Hepatic stellate cell (primary cell): ENCODE results near the gene CLEC14A.
A peak's percentile ranks its signal among the peaks of the same experiment; 100 is the strongest.

ENCODE experiments used
- DNase-seq: peaks from one replicate; pipeline ENCODE4 v3.0.0; 2011; ENCODE audit warnings: low spot score

Gene CLEC14A, protein sequence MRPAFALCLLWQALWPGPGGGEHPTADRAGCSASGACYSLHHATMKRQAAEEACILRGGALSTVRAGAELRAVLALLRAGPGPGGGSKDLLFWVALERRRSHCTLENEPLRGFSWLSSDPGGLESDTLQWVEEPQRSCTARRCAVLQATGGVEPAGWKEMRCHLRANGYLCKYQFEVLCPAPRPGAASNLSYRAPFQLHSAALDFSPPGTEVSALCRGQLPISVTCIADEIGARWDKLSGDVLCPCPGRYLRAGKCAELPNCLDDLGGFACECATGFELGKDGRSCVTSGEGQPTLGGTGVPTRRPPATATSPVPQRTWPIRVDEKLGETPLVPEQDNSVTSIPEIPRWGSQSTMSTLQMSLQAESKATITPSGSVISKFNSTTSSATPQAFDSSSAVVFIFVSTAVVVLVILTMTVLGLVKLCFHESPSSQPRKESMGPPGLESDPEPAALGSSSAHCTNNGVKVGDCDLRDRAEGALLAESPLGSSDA

DNA sequence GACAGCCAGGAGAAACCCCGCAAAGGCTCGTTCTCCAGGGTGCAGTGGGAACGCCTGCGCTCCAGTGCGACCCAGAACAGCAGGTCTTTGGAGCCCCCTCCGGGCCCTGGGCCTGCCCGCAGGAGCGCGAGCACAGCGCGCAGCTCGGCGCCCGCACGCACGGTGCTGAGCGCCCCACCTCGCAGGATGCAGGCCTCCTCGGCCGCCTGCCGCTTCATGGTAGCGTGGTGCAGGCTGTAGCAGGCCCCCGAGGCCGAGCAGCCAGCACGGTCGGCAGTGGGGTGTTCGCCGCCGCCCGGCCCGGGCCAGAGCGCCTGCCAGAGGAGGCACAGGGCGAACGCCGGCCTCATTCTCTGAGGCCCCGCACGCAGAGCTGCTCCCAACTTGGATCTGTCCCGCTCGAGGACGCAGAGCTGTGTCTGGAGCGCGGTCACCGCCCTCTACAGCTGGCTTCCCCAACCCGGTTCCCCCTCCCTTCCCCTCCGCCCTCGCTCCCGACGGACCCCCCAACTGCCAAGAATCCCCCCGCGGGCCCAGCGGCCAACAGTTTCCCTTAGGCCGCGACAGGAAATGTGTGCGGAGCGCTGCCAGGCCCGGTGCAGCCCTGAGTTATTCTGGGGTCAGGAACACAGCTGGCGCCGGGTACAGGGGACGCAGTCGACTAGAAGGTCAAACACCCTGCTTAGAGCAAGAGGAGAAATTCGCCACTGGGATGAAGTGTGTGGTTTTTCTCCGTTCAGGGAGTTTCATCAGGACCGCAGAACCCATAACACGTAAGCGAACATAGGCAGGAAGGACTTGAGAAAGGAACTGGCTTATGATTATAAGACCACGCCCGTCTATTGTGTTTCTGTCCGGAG is at the start of gene CLEC14A:
TSS of gene CLEC14A (minus strand) at position 421 of the 860 bp plus-strand sequence. CDS start at position 350, 71 bp downstream.
- no peak for DNase-seq

DNA sequence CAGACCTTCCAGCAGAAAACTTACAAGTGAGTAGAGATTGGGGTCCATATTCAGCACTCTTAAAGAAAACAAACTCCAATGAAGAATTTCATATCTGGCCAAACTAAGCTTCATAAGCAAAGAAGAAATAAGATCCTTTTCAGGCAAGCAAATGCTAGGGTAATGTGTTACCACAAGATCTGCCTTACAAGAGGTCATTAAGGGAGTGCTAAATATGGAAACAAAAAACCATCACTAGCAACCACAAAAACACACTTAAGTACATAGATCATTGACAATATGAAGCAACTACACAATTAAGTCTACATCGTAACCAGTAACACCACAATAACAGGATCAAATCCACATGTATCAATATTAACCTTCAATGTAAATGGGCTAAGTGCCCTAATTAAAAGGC is 47.1 kb upstream of the CLEC14A start:
- DNase-seq = no peak

DNA sequence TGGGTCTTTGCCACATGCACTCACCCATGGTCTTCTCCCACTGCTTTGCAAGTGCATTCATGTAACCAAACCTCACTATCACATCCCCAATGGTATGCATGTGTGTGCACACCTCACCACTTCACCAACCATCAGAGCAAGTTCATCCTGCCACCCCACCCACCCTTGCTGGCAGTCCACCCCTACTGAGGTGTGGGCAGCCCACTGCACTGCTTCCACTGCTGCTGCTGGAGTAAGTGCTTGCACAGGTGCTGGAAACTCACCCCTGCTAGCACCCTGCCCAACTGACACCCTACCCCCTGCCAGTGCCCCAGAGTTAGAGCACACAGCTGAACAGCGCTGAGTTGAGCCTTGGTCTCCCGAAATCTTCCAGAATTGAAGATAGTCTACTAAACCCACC is 46.1 kb upstream of the CLEC14A start:
- DNase-seq = no peak

DNA sequence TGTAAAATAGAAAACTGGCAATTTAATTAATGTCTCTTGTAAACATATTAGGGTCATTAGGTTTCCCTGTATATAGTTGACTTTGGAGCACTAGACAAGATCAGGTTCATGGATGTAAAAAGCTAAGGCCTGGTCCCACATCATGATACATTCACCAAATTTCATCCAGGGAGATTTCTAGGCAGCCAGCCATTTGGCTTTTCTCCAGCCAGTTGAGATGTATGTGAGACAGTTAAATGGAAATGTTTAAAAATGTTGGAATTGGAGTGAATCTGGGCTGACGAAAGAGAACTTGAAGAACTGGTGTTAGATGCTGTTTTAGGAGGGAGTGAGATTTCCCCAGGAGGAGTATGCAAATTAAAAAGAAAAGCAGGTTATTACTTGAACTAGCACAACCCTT is 41.8 kb upstream of the CLEC14A start:
- no peak for DNase-seq

DNA sequence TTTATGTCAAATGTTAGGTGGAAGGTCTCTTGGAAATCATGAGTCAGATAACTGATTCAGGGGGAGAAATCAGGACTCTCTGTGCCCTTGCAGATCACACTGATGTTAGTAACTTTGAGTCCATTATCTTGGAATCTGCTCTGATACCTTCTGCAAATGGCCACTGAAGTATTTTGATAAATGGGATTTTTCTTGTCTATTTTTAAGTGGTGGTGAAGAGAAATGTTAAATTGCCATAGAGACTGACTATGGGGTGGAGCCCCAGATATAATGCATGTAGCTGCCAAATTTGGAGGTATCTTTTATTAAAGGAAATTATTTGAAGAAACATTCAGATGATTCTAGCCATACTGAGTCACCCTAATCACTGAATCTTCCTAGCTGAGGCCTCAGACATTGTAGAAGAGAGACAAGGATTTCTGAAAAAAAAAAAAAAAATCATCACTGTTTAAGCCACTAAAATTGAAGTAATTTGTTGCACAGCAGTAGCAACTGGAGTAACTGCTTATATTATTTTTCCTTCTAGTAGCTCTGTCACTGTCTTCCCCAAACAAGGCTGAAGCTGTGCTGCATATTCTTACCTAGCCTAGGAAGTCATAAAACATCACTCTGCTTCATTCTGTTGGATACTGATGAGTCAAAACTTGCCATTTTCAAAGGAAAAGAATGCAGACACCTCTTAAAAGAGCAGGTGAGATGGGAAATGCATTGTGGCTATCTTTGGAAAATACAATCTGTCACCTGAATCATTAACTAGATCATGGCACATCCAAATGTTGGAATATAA is 36.0 kb upstream of the CLEC14A start:
- peak; percentile 14 for DNase-seq

DNA sequence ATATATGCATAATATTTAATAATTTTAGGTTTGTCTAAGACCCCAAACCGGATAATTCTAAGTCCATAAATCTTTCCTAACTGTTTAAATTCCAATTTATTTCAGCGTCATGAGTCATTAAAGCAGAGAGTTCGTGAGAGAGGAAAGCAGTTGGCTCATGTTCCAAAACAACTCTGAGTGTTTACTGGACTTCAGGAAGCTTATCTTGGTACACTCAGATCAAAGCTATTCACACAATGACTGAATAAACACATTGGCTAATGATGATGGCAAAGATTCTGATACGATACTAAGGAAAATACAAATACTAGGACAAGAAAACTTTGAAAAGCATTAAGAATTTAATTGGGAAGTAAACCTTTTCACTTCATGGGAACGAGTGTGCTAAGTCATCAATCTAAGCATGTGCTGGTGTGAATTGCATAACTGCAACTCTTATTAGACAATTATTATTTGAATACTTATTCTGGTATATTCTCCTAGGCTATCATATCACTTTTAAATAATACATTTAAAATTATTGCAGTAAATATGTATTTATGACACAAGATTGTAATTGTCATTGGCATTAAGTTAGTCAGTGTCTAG is 34.8 kb upstream of the CLEC14A start:
- peak; percentile 49 for DNase-seq

DNA sequence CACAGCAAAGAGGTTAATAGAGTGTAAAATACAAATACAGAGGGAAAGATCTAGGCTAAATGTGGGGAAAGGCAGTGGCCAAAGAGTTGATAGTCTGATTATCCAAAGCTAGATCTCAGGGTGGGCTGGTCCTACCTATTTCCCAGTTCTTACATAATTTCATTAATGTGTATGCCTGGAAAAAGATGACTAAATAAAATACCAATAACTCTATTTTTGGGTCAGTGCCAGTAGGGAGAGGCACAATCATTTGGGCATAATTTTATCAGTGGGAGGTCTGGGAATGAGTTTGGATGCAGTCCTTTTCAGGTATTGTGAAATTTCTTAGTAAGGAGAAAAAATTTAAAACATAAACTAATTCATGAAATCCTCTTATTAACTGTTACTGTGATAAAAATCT is 30.6 kb upstream of the CLEC14A start:
- no peak for DNase-seq

DNA sequence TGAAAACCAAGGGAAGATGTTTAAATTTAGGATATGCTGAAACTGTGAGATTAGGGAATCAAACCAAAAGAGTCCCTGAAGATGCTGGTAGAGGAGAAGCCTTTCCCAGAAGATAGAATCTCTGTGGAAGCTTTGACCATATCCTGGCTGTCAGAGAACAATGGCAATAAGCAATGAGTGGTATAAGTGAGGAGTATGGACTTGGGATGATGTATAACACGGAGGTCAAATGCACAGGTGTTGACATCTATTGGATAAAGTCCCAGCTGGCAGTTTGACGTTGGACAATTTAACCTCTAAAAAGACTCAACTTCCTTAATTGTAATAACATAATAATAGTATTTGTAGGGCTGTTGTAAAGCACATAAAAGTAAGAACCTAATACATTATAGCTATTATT is 30.1 kb upstream of the CLEC14A start:
- DNase-seq = no peak

DNA sequence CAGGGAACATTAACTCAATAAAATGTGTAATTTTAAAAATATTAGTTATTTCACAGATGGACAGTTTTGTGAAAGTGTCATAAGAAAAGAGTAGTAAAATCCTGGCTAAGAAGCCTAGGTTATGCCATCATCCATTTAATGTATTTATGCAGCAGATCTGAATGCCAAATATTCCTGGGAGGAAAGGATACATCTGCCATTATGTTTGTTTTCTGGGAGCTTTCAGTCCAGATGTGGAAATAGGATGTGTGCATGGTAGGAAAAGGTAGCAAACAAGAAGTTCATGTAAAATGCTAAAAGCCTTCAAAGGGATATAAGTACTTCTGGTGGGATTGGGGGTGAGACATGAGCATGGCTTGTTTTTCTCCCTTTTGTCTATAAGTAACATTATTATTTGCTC is 27.0 kb upstream of the CLEC14A start:
- no peak for DNase-seq

DNA sequence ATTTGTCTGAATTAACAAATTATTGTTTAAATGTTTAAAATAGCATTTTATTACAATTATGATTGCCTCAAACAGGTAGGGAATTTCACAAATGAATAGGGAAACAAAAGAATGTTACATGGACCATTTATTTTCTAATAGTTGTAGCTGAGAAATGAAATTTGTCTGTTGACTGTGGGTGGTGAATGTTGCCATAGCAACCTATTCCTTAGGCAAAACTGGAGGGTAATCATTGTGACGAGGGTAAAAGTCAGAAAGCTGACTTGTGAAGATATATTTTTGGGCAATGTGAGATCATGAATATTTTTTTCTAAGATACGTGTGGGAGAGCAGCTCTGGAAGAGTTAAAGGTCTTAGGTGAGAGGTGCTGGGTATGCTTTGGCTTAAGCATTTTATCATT is 24.2 kb upstream of the CLEC14A start:
- DNase-seq = no peak

DNA sequence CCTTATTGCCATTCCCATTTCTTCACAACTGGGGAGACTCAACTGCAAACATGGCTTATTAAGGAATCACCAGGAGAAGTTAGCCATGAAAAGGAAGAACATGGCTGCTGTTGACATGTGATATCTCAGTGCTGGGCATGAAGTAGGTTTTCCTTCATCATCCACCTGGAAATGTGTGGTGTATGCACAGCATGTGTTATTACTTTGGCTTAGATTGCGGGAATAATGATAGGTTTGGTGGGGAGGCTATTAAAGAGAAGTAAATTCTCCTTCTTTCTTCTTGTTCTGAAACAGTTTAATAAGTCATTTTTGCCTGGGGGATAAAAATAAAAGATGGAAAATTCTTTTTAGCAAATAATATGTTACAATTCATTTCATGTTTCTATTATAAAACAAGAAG is 23.7 kb upstream of the CLEC14A start:
- no peak for DNase-seq

DNA sequence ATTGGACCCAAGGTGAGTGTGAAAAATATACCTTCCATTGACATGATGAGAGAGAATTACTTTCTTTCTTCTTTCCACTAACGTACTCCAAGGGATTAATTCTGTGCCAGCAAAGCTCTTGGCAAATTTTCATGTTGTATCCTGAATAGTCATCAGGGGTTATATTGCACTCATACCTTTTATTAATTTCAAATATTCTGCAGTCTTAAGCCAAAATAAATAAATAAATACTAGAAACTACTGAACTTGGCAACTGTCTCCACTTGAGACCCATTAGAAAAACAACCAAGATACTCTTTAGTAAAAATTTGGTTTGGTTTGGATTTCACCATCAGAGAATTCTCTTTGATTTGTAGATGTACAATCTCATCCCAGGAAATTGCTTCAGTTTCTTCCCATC is 22.1 kb upstream of the CLEC14A start:
- DNase-seq = no peak

DNA sequence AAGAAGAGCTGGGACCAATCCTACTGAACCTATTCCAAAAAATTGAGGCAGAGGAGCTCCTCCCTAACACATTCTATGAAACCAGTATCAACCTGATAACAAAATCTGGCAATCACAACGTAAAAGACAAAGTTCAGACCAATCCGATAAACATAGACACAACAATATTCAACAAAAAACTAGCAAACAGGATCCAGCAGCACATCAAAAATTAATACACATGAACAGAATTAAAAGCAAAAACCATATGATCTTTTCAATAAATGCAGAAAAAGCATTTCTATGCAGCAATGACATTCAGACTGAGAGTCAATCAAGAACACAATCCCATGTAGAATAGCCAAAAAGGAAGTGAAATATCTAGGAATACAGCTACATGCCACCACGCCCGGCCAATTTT is 7.0 kb upstream of the CLEC14A start:
- no peak for DNase-seq

DNA sequence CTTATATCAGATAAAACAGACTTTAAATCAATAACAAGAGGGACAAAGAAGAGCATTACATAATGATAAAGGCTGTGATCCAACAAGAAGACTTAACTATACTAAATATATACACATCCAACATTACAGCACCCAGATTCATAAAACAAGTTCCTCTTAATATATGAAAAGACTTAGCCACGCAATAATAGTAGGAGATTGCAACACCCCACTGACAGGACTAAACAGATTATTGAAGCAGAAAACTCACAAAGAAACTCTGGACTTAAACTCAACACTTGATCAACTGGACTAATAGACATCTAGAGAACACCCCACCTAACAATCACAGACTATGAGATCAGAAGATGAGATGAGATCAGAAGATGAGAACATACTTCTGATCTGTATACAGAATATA is 5.7 kb upstream of the CLEC14A start:
- DNase-seq = no peak

DNA sequence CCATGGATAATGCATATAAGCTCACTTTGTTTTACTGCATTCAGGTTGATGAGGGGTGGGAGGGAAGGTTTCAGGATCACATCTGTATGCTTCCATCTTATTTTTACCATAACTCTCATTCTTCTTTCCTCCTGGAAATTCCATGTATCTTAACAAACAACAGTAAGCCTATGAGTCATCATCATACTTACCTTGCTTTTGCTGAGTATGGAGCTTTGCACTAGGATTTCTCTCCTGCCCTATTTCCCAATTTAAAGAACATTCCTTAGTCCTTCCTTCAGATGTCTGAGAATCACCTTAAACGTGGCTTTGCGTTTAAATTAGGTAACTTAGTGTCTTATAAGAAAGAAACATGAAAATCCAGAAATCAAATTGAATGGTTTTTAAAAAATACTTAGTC is 1.6 kb upstream of the CLEC14A start:
- DNase-seq = no peak

DNA sequence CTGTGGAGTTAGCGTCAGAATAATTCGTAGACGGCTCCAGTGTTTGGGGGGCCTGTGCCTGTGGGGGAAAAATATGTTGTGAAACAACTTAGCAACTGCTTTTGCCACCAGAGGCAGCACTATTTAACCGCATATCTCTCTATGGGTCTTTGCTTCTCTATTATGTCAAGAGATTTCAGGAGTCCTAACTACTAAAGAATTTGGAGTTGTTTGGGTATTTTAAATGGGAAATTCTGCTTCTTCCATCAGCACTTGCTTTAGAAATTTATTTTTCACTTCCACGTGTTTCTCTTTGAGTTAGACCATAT is 594 bp upstream of the CLEC14A start:
- no peak for DNase-seq

DNA sequence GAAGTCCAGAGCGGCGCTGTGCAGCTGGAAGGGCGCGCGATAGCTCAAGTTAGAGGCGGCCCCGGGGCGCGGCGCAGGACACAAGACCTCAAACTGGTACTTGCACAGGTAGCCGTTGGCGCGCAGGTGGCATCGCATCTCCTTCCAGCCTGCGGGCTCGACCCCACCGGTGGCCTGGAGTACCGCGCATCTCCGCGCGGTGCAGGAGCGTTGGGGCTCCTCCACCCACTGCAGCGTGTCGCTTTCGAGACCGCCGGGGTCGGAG is 553 bp downstream of the CLEC14A start:
- no peak for DNase-seq

DNA sequence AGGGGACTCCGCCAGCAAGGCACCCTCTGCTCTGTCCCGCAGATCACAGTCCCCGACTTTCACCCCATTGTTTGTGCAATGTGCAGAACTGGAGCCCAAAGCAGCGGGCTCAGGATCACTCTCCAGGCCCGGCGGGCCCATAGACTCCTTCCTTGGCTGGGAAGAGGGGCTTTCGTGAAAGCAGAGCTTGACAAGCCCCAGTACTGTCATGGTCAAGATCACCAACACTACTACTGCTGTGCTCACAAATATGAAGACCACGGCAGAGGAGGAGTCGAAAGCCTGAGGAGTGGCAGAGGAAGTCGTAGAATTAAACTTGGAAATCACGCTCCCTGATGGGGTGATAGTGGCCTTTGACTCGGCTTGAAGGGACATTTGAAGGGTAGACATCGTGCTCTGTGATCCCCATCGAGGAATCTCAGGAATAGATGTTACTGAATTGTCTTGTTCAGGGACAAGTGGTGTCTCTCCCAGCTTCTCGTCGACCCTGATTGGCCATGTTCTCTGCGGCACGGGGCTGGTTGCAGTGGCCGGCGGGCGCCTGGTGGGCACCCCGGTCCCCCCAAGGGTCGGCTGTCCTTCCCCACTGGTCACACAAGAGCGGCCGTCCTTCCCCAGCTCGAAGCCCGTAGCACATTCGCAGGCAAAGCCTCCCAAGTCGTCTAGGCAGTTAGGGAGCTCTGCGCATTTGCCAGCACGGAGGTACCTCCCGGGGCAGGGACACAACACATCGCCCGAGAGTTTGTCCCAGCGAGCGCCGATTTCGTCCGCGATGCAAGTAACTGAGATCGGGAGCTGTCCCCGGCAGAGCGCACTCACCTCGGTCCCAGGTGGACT is 1.1 kb downstream of the CLEC14A start:
- DNase-seq = no peak

DNA sequence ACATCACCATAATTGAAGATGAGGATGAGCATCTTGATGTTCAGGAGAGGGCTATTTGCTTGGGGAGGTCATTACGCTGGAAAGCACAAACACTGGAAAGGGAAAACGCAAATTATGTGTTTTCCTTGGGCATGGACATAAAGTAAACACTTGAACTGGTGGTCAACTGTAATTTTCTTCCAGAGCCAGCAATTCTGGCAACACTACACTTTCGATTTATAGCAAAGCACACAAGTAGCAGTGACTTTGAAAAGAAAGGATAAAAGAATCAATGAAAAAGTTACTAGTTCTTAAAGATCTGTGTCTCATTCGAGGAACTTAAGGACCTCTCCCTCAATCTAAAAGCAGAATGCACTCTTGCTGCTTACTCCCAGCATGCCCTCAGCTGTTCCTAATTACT is 2.2 kb downstream of the CLEC14A start:
- no peak for DNase-seq

DNA sequence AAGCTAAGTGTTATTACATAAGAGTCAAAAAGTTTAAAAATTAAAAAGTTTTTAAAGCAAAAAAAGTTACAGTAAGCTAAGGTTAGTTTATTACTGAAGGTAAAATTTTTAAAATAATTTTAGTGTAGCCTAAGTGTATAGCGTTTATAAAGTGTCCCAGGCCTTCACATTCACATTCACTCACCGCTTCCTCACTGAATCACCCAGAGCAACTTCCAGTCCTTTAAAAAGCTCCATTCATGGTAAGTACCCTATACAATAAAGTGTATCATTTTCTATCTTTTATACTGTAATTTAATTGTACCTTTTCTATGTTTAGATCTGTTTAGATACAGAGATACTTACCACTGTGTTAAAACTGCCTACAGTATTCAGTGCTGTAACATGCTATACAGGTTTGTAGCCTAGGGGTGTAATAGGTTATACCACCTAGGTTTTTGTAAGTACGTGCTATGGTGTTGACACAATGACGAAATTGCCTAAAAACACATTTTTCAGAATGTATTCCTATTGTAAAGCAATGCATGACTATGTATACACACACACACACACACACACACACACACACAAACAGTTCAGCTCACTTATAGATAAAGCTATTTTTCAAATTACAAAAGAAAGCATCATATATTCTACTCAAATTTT is 3.7 kb downstream of the CLEC14A start:
- no peak for DNase-seq

DNA sequence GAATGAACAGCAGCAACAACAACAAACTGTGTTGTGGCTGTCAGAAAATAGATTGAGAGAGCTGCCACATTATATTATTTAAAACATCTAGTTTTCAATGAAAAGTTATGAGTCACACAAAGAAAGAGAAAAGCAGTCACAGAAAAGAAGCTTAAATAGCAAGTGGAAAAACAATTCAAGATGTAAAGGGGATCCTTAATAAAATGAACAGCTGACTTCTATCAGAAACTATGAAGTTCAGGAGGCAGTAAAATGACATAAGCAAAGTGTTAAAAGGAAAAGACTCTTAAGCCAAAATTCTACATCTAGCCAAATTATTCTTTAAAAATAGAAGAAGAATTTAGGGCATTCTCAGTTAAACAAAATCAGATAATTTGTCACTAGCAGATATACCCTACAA is 5.6 kb downstream of the CLEC14A start:
- no peak for DNase-seq
